Osteoblast (primary cell): Measurements from ENCODE around the gene CD300LD. TPM values are rescaled to one million over a fixed set of nuclear protein-coding genes. Genes with fewer than 3 reads are reported as not detected.

Source experiments
- DNase-seq: peaks from one replicate; pipeline ENCODE4 v3.0.0; 2011; ENCODE audit warnings: low spot score, mixed read lengths; ENCODE audit not compliant: insufficient read length; ENCODE audit errors: missing footprints
- H2AFZ ChIP-seq: 2 replicates; pipeline ENCODE4 v1.6.0; 2011; ENCODE audit warnings: mild to moderate bottlenecking, low read length
- H3K27ac ChIP-seq: 2 replicates; pipeline ENCODE4 v1.5.1; 2011; ENCODE audit warnings: mild to moderate bottlenecking, low read depth, low read length, moderate library complexity
- H3K27me3 ChIP-seq: 2 replicates; pipeline ENCODE4 v1.6.0; 2012; ENCODE audit warnings: mild to moderate bottlenecking, control low read depth, inconsistent platforms, low read length, moderate library complexity; ENCODE audit not compliant: insufficient read depth
- H3K36me3 ChIP-seq: 2 replicates; pipeline ENCODE4 v1.5.1; 2011; ENCODE audit warnings: mild to moderate bottlenecking, low read length, control low read depth, moderate library complexity; ENCODE audit not compliant: insufficient read depth
- H3K4me1 ChIP-seq: 2 replicates; pipeline ENCODE4 v1.5.1; 2011; ENCODE audit warnings: mild to moderate bottlenecking, low read length, control low read depth, moderate library complexity; ENCODE audit not compliant: insufficient read depth
- H3K4me2 ChIP-seq: 2 replicates; pipeline ENCODE4 v1.6.0; 2011; ENCODE audit warnings: mild to moderate bottlenecking, low read length; ENCODE audit not compliant: insufficient read depth
- H3K4me3 ChIP-seq: fragments of 200-600 bp; sonication (generic); 3 replicates; pipeline ENCODE4 v1.5.1; 2012; ENCODE audit warnings: mild to moderate bottlenecking, low read length, inconsistent platforms; ENCODE audit not compliant: insufficient read depth
- H3K79me2 ChIP-seq: 2 replicates; pipeline ENCODE4 v1.6.0; 2012; ENCODE audit warnings: mild to moderate bottlenecking, low read length, control low read depth, inconsistent platforms; ENCODE audit not compliant: insufficient read depth
- H3K9me3 ChIP-seq: 2 replicates; pipeline ENCODE4 v1.5.1; 2011; ENCODE audit warnings: low read depth, low read length, control low read depth
- H4K20me1 ChIP-seq: 2 replicates; pipeline ENCODE4 v1.6.0; 2012; ENCODE audit warnings: mild to moderate bottlenecking, low read length, control low read depth; ENCODE audit not compliant: insufficient read depth
- CTCF ChIP-seq: IDR thresholded peaks from 2 replicates; pipeline ENCODE4 v1.5.1; 2011; ENCODE audit warnings: mild to moderate bottlenecking, low read depth, low read length, moderate library complexity; ENCODE audit errors: extremely low read depth
- total RNA-seq: library from RNA; depleted of rRNA; stranded (reverse); fragments of >200 nt; gene quantifications from 2 replicates; pipeline ENCODE4 v1.2.3, GENCODE V29; 2012

CD300LD gene
- total RNA-seq: not detected in 2 replicates

DNA sequence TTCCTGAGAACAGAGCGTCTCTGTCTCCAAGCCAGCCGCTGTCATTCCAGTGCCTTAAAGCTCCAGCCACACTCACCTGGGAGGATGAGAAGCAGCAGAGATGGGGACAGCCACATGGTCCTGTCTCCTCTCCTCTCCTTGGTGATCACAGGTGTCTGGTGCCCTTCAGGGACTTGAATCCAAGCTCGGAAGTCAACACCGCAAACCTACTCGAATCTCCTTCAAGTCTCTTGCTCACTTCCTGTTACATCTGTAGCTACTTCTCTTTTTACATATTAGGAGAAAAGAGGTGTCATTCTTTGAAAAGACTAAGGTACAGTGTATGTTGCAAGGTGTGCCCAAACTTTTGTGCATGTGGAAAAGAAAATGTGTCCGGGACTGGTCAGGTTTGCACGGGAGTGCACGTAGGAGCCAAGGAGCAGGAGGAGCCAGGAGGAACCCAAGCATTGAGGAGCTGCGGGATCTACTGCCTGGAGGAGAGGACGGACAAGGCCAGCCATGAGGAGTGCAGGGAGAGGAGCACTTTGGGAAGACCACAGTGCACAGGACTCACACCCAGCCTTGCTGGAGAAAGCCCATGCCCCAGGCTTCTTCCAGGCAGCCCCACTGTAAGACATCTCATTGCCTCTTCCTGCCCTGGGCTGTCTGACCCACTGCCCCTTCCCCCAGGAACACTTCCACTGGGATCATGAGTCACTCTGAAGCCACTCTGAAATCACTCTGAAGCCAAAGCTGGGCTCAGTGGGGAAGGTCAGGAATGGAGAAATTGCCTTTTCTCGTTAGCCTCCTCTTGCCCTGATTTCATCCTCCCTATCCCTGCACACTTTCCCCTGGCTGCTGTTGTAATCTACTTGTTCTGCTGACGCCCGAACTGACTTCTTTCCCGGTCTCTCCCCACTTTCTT is at the start of gene CD300LD:
Gene CD300LD (minus strand): TSS at position 197 of the 904 bp plus-strand sequence. CDS start 81 bp downstream, at position 116.
- no peak within 1 kb of the TSS for H3K4me3 ChIP-seq
- H3K27me3 ChIP-seq: peaks cover 10% of the 10 kb centered on the region
- no peak within 1 kb of the TSS for H3K27ac ChIP-seq
- no peak within 1 kb of the TSS for H3K4me2 ChIP-seq
- no peaks in the 10 kb centered on the region for H4K20me1 ChIP-seq
- no peak for DNase-seq
- TF ChIP-seq CTCF: no peak
- H2AFZ ChIP-seq: no peak within 1 kb of the TSS
- H3K36me3 ChIP-seq: no peaks in the 10 kb centered on the region
- H3K79me2 ChIP-seq: no peaks in the 10 kb centered on the region
- H3K9me3 ChIP-seq: no peaks in the 10 kb centered on the region
- H3K4me1 ChIP-seq: no peaks in the 10 kb centered on the region

DNA sequence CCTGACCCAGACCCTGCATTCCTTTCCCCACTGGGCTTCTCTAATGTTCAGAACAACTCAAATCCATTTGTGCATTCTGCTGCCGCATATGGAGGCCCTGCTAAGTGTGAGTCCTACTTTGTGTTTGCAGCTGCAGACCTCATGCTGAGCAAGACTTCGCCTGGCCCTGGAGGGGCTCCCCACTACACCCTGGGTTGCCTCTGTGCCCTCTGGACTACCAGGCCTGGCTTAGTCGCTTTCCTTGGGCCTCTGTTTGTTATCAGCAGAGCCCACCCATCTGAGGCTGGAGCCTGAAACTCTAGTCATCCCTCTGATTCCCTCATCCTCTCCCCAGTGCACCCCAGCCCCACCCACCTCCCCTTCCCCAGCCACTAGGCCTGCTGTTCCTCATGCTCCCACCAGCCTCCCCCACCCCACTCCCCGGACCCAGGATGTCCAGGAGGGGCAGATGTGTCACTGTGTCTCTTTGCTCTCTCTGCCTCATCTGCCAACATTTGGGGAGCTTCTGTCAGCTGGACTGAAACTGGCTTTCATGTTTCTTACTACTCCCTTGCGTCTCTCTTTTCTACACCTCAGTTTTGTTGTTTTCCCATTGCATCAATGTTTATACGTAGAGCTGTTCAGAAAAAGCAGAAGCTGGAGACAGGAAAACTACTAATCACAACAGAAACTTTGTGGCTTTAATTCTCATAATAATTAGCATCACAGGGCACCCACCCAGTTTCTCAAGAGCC is 49.3 kb upstream of the CD300LD start:
- H3K4me2 ChIP-seq: no peak overlapping the region
- H3K27ac ChIP-seq: no peak overlapping the region
- H3K79me2 ChIP-seq: no peaks in the 10 kb centered on the region
- TF ChIP-seq CTCF: no peak
- no peak overlapping the region for H2AFZ ChIP-seq
- H3K4me1 ChIP-seq: no peaks in the 10 kb centered on the region
- H3K36me3 ChIP-seq: no peaks in the 10 kb centered on the region
- DNase-seq: no peak
- H3K9me3 ChIP-seq: no peaks in the 10 kb centered on the region
- H4K20me1 ChIP-seq: no peaks in the 10 kb centered on the region
- H3K27me3 ChIP-seq: peaks cover 16% of the 10 kb centered on the region
- H3K4me3 ChIP-seq: no peak overlapping the region

- Histone ChIP-seq H3K27ac (no peak overlapping the region), H3K27me3 (peaks cover 16% of the 10 kb centered on the region), H3K4me3 (no peak overlapping the region), H2AFZ (no peak overlapping the region), H4K20me1 (no peaks in the 10 kb centered on the region), H3K4me1 (no peaks in the 10 kb centered on the region), H3K4me2 (no peak overlapping the region), H3K79me2 (no peaks in the 10 kb centered on the region), H3K9me3 (no peaks in the 10 kb centered on the region), H3K36me3 (no peaks in the 10 kb centered on the region)
- TF ChIP-seq CTCF: no peak
- no peak for DNase-seq
Observed at GRCh38 chr17:74639704-74640151, 47.6 kb upstream of the CD300LD start.

- DNase-seq: no peak
- Histone ChIP-seq H3K27ac (no peak overlapping the region), H4K20me1 (no peaks in the 10 kb centered on the region), H3K9me3 (no peaks in the 10 kb centered on the region), H3K79me2 (no peaks in the 10 kb centered on the region), H3K27me3 (peaks cover 12% of the 10 kb centered on the region), H2AFZ (no peak overlapping the region), H3K4me2 (no peak overlapping the region), H3K4me3 (no peak overlapping the region), H3K4me1 (no peaks in the 10 kb centered on the region), H3K36me3 (no peaks in the 10 kb centered on the region)
- TF ChIP-seq CTCF: no peak
Observed at GRCh38 chr17:74637926-74638325, 45.8 kb upstream of the CD300LD start.
